Measurements from ENCODE around the gene ADAMTS14.

Gene ADAMTS14

DNA sequence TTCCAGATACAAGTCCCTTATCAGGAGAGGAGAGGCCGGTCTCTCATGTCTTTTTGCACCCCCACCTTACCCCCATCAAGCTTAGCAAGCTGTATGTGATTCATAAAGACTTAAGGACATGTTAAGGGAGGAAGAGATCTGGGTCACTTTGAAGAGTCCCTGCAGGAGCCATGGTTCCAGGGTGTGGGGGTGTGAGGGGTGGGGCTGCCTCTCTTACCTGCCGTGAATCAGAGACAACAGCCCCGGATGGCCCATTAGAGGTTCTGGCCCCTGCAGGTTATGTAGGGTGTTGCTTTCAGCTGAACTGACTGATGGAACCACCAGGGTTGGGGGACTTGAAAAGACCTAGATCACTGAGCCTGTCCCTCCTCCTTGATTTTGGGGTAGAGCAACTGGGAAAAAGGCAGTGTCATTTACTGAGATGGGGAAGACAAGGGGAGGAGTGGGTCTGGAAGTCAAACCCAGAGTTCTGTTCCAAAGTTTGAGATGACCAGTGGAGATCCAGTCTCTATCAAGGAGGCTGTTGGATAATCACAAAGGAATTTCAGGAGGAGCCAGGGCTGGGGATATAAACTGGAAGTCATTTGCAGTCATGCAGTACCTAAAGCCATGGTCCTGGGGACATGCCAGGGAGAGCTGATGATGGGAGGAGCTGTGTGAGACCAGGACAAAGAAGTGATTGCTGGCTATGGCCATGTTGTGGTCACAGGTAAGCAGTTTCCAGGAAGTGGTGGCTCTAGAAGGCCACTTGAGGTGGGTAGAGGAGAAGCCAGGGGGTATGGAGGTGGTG is 23.1 kb downstream of the ADAMTS14 start:
- DNase-seq, result peak; percentile 67

- DNase-seq, result peak; percentile 7
Observed at GRCh38 chr10:70698211-70698610, 25.9 kb downstream of the ADAMTS14 start.

DNA sequence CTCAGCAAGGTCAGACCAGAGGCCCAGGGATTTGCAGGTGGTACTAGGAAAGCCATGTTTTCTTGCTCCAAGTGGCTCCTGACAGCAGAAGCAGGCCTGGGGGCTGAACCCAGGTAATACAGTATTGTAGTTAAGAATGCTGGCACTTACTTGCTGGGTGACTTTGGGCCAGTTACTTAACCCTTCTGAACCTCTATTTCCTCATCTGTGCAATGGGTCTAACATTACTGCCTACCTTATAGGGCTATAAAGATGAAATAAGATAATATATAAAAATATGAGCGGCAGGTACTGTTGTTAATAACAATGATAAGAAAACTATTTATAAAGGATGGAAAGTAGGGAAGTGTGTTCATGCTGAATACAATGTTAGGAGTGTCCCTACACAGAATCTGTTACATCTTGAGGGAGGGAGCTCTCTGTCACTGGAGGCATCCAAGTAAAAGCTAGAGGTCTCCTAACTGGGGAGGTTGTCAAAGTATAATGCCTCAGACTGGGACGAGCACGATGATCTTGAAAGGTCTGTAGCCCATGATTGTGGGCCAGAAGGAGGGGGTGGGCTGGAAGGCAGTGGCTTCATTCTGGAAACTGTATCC is 26.9 kb downstream of the ADAMTS14 start:
- no peak for DNase-seq

DNA sequence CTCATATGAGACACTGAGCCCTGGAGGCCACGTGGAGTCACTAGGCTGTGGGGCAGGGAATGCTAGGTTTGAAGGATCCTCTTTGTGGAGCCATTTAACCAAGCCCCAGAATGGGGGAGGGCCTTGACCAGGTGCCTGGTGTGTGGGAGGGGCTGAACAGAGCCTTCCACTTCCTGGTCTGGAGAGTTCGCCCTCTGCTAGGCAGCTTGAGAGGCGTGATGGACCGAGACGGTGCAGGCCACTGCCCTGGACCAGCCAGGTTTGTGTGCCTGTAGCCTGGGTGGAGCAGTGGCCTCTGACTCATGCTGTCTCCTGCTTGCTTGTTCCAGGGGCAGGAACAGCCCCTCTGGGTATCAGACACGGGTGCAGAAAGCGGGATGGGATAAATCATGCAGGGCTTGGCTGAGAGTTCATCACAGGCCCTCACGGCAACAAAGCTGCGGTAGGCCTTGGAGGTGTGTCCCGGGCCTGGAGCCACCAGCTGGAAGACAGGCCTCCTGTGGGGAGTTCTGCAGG is 27.4 kb downstream of the ADAMTS14 start:
- DNase-seq, result peak; percentile 6

DNA sequence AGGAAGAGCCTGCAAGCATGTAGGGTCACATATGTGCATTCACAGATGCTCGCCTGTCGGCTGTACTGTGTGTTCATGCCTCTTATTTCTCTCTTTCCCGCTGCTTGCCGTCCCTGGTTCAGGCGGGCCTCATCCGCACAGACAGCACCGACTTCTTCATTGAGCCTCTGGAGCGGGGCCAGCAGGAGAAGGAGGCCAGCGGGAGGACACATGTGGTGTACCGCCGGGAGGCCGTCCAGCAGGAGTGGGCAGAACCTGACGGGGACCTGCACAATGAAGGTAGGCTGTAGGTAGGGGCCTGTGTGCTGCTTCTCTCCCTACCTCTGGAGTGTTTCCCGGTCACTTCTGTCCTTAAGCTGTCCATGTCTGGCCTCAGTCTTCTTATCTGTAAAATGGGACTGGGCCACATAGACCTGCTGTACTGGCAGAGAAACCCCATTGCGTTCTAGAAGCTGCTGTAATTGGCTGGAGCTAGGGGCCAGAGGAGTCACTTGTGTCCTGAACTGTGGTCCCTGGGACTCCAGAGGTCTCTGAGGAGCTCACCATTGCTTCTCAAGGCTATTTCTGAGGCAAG is 30.0 kb downstream of the ADAMTS14 start:
- no peak for DNase-seq

DNA sequence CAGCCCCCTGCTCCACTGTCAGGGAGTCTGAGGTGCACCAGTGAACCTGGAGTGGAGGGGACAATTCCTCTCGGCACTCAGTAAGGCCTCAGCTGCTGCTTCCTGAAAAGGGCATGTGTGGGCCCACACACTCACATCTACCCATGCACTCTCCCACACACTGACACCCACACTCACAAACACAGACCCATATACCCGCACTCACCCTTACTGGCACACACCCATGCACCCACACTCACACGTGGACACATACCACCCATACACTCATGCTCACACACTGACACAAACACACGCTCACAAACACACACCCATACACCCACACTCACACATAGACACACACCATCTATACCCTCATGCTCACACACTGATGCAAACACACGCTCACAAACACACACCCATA is 31.9 kb downstream of the ADAMTS14 start:
- no peak for DNase-seq

DNA sequence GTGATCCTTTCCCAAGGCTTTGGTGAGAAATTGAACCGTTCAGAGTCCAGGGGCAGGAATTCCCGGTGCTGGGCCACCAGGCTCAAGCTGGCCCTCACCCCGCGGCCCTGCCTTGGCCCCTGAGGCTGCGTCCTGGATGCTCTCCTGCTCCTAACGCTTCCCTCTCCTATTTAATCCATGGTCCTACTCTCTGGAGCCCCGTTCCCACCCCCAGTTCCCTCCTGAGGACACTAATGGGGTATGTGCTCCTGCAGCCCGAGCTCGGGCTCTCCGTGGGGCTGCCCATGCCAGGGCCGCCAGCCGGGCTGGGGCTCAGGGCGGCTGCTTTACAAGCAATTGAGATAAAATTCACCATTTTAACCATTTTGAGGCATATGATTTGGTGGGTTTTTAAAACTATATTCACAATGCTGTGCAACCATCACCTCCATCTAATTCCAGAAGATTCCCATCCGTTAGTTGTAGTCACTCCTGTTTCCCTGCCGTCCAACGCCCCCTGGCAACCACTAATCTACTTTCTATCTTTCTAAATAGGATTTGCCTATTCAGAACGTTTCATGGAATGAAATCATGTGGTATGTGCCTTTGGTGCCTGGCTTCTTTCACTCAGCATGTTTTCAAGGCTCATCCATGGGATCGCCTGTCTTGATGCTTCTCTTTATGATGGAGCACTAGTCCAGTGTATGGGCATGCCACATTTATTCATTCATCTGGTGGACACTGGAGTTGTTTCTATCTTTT is 33.0 kb downstream of the ADAMTS14 start:
- DNase-seq, result no peak

DNA sequence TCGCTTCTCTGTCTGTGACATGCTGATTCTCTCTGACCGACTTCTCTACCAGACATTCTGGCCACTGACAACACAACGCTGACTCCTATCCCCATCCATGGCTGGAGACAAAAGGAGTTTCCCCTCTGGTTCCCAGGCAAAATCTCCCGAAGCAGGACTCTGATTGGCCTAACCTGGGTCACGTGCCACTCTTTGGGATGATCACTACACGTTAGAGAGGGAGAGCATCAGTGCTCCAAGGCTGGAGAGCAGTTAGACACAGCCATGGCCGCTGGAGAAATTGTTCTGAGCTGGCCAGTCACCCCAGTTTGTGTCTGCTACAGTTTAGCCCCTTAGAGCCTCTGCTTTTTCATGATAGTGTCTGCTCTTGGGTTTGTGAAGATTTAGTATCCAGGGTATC is 38.9 kb downstream of the ADAMTS14 start:
- no peak for DNase-seq

- DNase-seq, result no peak
Observed at GRCh38 chr10:70711911-70712310, 39.6 kb downstream of the ADAMTS14 start.

- DNase-seq, result no peak
Observed at GRCh38 chr10:70714245-70714644, 41.9 kb downstream of the ADAMTS14 start.

GRCh38 chr10:70714951-70715350 is 42.6 kb downstream of the ADAMTS14 start:
- no peak for DNase-seq

- DNase-seq, result no peak
Observed at GRCh38 chr10:70715853-70716795, 43.8 kb downstream of the ADAMTS14 start.

DNA sequence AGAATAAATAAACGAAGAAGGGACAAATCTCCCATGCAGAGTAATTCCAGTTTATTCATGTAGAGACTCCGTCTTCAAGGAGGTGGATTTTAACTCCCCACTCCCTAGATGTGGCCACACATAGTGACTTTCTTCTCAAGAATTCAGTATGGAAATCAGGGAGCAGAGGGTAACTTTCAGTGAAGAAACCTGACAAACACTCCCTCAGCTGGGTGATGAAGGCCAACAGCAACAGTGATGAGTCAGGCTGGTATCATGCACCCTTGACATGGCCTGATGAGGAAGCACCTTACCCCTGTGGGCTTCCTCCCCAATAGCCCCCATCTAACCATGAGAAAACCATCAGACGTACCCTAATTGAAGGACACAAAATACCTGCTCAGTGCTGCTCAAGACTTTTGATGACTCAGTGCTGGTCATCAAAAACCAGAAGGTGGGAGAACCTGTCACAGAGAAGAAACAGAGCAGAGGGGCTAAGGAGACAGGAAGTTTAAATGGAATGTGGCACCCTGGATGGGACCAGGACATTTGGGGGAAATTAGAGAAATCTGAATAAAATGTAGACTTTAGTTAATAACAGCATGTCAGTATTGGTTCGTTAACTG is 50.6 kb downstream of the ADAMTS14 start:
- no peak for DNase-seq

DNA sequence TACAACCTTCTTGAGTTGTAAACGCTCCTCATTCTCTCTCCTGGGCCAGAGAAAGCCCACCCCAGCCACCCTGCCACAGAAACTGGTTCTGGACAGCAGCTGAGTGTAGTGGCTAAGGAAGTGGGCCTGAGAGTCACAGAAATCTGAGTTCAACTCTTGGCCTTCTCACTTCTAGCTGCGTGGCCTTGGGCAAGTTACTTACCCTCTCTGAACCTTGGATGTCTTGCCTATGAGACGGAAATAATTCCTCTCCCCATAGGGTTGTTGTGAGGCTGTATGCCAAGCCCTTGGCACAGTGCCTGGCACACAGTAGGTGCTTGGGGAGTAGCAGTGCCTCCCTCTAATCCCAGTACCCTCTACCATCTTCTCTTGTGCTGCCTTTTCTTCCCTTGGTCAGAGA is 51.5 kb downstream of the ADAMTS14 start:
- no peak for DNase-seq

GRCh38 chr10:70726909-70727495 is 54.7 kb downstream of the ADAMTS14 start:
- no peak for DNase-seq

DNA sequence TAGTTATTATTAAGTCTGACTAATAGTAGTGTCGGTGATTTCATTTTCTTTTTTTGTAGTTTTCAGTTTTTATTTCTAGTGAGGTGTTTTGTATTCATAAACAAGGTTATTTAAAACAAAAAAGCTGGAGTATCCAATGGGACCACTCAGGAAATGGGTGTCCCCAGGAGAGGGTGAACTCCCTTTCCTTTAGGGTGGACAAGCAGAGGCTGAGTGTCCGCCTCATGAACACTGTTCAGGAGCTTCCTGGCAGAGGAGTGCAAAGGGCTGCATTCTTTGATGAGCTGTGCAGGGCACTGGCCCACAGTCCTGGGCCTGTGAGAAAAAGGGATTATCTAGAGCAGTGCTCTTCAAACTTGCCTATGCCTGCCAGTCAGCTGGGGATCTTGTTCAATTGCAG is 56.0 kb downstream of the ADAMTS14 start:
- DNase-seq, result no peak

DNA sequence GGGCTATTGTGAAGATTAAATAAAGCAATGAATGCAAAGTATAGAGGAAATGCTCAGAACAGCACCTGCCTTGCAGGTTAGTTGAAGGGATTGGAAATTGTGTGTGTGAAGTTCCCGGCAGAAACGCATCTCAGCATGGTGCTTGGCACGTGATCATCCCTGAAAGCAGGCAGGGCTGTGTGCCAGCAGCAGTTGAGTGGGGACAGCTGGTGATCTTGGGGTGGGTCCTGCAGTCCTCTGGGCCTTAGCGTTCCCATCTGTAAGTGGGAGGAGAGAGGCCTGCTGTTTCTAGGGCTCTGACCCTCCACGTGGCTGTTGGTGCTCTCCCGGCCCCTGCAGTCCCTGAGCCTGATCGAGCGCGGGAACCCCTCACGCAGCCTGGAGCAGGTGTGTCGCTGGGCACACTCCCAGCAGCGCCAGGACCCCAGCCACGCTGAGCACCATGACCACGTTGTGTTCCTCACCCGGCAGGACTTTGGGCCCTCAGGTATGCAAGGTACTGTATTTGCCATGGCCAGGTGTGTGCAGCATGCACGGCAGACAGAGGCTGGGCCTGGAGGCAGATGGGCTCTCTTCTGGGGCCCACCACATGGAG is 57.6 kb downstream of the ADAMTS14 start:
- peak; percentile 22 for DNase-seq

DNA sequence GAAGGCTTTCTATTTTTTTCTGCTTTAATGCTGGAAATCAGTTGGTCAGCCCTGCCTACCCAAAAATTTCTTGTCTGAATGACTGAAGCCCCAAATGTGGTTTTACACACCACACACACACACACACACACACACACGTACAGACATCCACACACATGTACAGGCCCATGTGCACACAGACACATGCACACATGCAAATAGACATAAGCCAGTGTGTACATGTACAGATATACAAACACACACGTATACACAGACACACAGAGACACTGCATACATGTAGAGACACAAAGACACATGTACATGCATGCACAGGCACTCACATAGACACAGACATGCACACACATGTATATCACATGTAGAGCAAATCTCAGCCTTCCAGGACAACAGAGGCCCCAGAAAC is 58.6 kb downstream of the ADAMTS14 start:
- DNase-seq, result no peak

GRCh38 chr10:70732569-70732968 is 60.3 kb downstream of the ADAMTS14 start:
- DNase-seq, result no peak

GRCh38 chr10:70733051-70733450 is 60.7 kb downstream of the ADAMTS14 start:
- DNase-seq, result no peak

DNA sequence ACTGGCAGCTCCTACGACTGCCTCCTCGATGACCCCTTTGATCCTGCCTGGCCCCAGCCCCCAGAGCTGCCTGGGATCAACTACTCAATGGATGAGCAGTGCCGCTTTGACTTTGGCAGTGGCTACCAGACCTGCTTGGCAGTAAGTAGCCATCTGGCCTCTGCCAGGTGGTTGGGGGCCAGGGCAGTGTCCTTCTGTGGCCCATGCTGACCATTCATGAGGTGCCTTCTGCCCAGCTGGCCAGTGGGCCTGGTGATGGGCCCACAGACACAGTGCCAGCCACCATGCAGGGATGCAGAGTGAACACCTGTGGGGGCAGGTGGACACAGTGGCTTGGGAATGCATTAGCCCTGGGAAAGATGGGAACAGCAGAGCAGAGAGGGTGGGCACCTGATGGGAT is 62.9 kb downstream of the ADAMTS14 start:
- DNase-seq, result no peak

Measured in NCI-H2029 (cell line).